WERI-Rb-1 (cell line): ENCODE results near the gene COL4A5.

Source experiments
- DNase-seq: peaks from one replicate; pipeline ENCODE4 v3.0.0-alpha.2; 2020
- H3K27ac ChIP-seq: fragments of 250-450 bp; sonication (Bioruptor Pico); 2 replicates; pipeline ENCODE4 v1.5.1; 2020; ENCODE audit warnings: mild to moderate bottlenecking, moderate library complexity
- H3K27me3 ChIP-seq: fragments of 250-450 bp; sonication (Bioruptor Pico); 2 replicates; pipeline ENCODE4 v1.5.1; 2021; ENCODE audit warnings: mild to moderate bottlenecking, low read depth, moderate library complexity; ENCODE audit not compliant: insufficient read depth, severe bottlenecking
- H3K36me3 ChIP-seq: fragments of 250-450 bp; sonication (Bioruptor Pico); 2 replicates; pipeline ENCODE4 v1.5.1; 2020; ENCODE audit warnings: mild to moderate bottlenecking, moderate library complexity
- H3K4me3 ChIP-seq: 2 replicates; pipeline ENCODE4 v1.5.1; 2011; ENCODE audit warnings: low read depth, mild to moderate bottlenecking, control low read depth, low read length
- H3K9me3 ChIP-seq: fragments of 250-450 bp; sonication (Bioruptor Pico); 2 replicates; pipeline ENCODE4 v1.5.1; 2021; ENCODE audit warnings: mild to moderate bottlenecking, moderate library complexity; ENCODE audit not compliant: severe bottlenecking
- CTCF ChIP-seq: IDR thresholded peaks from 2 replicates; pipeline ENCODE4 v1.5.1; 2011; ENCODE audit warnings: low read depth, mild to moderate bottlenecking, control low read depth, inconsistent platforms, low read length

COL4A5 gene

GRCh38 chrX:108399418-108400165 lies 40.0 kb upstream of the COL4A5 start:
- DNase-seq: no peak
- no peak overlapping the region for H3K4me3 ChIP-seq
- H3K27me3 ChIP-seq: peaks cover 38% of the 10 kb centered on the region
- no peaks in the 10 kb centered on the region for H3K9me3 ChIP-seq
- TF ChIP-seq CTCF: no peak
- H3K27ac ChIP-seq: no peak overlapping the region
- H3K36me3 ChIP-seq: no peaks in the 10 kb centered on the region

GRCh38 chrX:108412783-108413182 lies 26.9 kb upstream of the COL4A5 start:
- no peak for DNase-seq
- no peak overlapping the region for H3K27ac ChIP-seq
- no peak overlapping the region for H3K4me3 ChIP-seq
- peaks cover 23% of the 10 kb centered on the region for H3K27me3 ChIP-seq
- H3K9me3 ChIP-seq: no peaks in the 10 kb centered on the region
- H3K36me3 ChIP-seq: no peaks in the 10 kb centered on the region
- no peak for TF ChIP-seq CTCF

- Histone ChIP-seq H3K36me3 (no peaks in the 10 kb centered on the region), H3K27me3 (peaks cover 12% of the 10 kb centered on the region), H3K27ac (no peak overlapping the region), H3K9me3 (no peaks in the 10 kb centered on the region), H3K4me3 (no peak overlapping the region)
- no peak for DNase-seq
- TF ChIP-seq CTCF: no peak
These were observed 24.5 kb upstream of the COL4A5 start for GRCh38 chrX:108415146-108415545.

- H3K27me3 ChIP-seq: peaks cover 9% of the 10 kb centered on the region
- no peak for TF ChIP-seq CTCF
- H3K36me3 ChIP-seq: no peaks in the 10 kb centered on the region
- no peak for DNase-seq
- no peak overlapping the region for H3K27ac ChIP-seq
- H3K4me3 ChIP-seq: no peak overlapping the region
- no peaks in the 10 kb centered on the region for H3K9me3 ChIP-seq
These were observed 23.7 kb upstream of the COL4A5 start for GRCh38 chrX:108415891-108416290.

- Histone ChIP-seq H3K4me3 (no peak overlapping the region), H3K9me3 (no peaks in the 10 kb centered on the region), H3K36me3 (no peaks in the 10 kb centered on the region), H3K27me3 (peaks cover 12% of the 10 kb centered on the region), H3K27ac (no peak overlapping the region)
- no peak for DNase-seq
- TF ChIP-seq CTCF: no peak
These were observed 22.4 kb upstream of the COL4A5 start for GRCh38 chrX:108417257-108417656.

- Histone ChIP-seq H3K27me3 (peaks cover 17% of the 10 kb centered on the region), H3K27ac (no peak overlapping the region), H3K9me3 (no peaks in the 10 kb centered on the region), H3K4me3 (no peak overlapping the region), H3K36me3 (no peaks in the 10 kb centered on the region)
- DNase-seq: no peak
- TF ChIP-seq CTCF: no peak
These were observed 20.2 kb upstream of the COL4A5 start for GRCh38 chrX:108419401-108419800.
